Activated T-helper 2 cell treated with anti-CD3 and anti-CD28 coated beads, Interferon-gamma antibody, Interleukin-2, Interleukin-4, amounts not matched to agents 10 μg/mL and 5 μg/mL and 100 μg/mL, durations not matched to agents 14 hours and 24 hours and 36 hours (primary cell): Measurements from ENCODE around the gene MYO5A. TPM values are rescaled to one million over a fixed set of nuclear protein-coding genes. Genes with fewer than 3 reads are reported as not detected.

Source experiments
- DNase-seq: peaks from one replicate; pipeline ENCODE4 v3.0.0; 2021; ENCODE audit warnings: low spot score
- H3K27ac Mint-ChIP-seq: one replicate; pipeline ENCODE4 v1.8.0; 2021; ENCODE audit warnings: mixed read lengths
- H3K27me3 Mint-ChIP-seq: one replicate; pipeline ENCODE4 v1.8.0; 2021; ENCODE audit warnings: low read depth, mixed read lengths
- H3K36me3 Mint-ChIP-seq: one replicate; pipeline ENCODE4 v1.8.0; 2021; ENCODE audit warnings: low read depth, mixed read lengths
- H3K4me1 Mint-ChIP-seq: one replicate; pipeline ENCODE4 v1.8.0; 2021; ENCODE audit warnings: low read depth, mixed read lengths
- H3K4me3 Mint-ChIP-seq: one replicate; pipeline ENCODE4 v1.8.0; 2021; ENCODE audit warnings: low read depth, mild to moderate bottlenecking, moderate library complexity, mixed read lengths
- H3K9me3 Mint-ChIP-seq: one replicate; pipeline ENCODE4 v1.8.0; 2021; ENCODE audit warnings: mixed read lengths
- intact Hi-C: fragments of 100-400 bp; cut with micrococcal nuclease; formaldehyde crosslinking; loops from one replicate; pipeline ENCODE4 v1.15.1; 2023
- total RNA-seq: library from RNA; stranded (reverse); gene quantifications from 2 replicates; pipeline ENCODE4 v1.2.3, GENCODE V29; 2022

MYO5A gene
- total RNA-seq, 1 donor from 2014 or later: 23.6 TPM

GRCh38 chr15:52529341-52529924, 753 bp upstream of the MYO5A start:
- H3K4me1 Mint-ChIP-seq: peaks cover 30% of the 10 kb centered on the region
- peak; percentile 21 for DNase-seq
- intact Hi-C loops: loop anchor here (1.0 to 2.0 kb wide), 5 partner anchors 29 to 149 kb away; partner anchors contain the start of gene ARPP19
- no peaks in the 10 kb centered on the region for H3K36me3 Mint-ChIP-seq
- H3K27me3 Mint-ChIP-seq: peaks cover 18% of the 10 kb centered on the region
- H3K27ac Mint-ChIP-seq: peak overlapping the region; percentile 24
- H3K4me3 Mint-ChIP-seq: peak overlapping the region; percentile 79
- no peaks in the 10 kb centered on the region for H3K9me3 Mint-ChIP-seq

- peak overlapping the region; percentile 92 for H3K4me3 Mint-ChIP-seq
- peak overlapping the region; percentile 72 for H3K27ac Mint-ChIP-seq
- H3K4me1 Mint-ChIP-seq: peaks cover 29% of the 10 kb centered on the region
- no peaks in the 10 kb centered on the region for H3K9me3 Mint-ChIP-seq
- DNase-seq: peak; percentile 25
- intact Hi-C loops: loop anchor here (1.0 to 2.0 kb wide), 3 partner anchors 47 to 266 kb away; no protein-coding TSS in a partner anchor
- H3K27me3 Mint-ChIP-seq: peaks cover 14% of the 10 kb centered on the region
- no peaks in the 10 kb centered on the region for H3K36me3 Mint-ChIP-seq
Observed at GRCh38 chr15:52527911-52528563, 643 bp downstream of the MYO5A start.

- Mint-ChIP-seq H3K4me1 (peaks cover 28% of the 10 kb centered on the region), H3K9me3 (no peaks in the 10 kb centered on the region), H3K27me3 (peaks cover 14% of the 10 kb centered on the region), H3K4me3 (peak overlapping the region; percentile 92), H3K27ac (no peak overlapping the region), H3K36me3 (no peaks in the 10 kb centered on the region)
- no peak for DNase-seq
- intact Hi-C loops: no loop called here
Observed at GRCh38 chr15:52527196-52527910, 1.3 kb downstream of the MYO5A start.

- Mint-ChIP-seq H3K36me3 (no peaks in the 10 kb centered on the region), H3K9me3 (no peaks in the 10 kb centered on the region), H3K4me1 (peaks cover 22% of the 10 kb centered on the region), H3K27me3 (no peaks in the 10 kb centered on the region), H3K4me3 (no peak overlapping the region), H3K27ac (no peak overlapping the region)
- intact Hi-C loops: no loop called here
- DNase-seq: no peak
Observed at GRCh38 chr15:52524223-52525136, 4.2 kb downstream of the MYO5A start.

GRCh38 chr15:52523647-52524046, 5.0 kb downstream of the MYO5A start:
- Mint-ChIP-seq H3K4me3 (no peak overlapping the region), H3K27me3 (no peaks in the 10 kb centered on the region), H3K4me1 (peaks cover 26% of the 10 kb centered on the region), H3K27ac (no peak overlapping the region), H3K9me3 (no peaks in the 10 kb centered on the region), H3K36me3 (no peaks in the 10 kb centered on the region)
- no peak for DNase-seq
- intact Hi-C loops: no loop called here

- Mint-ChIP-seq H3K36me3 (no peaks in the 10 kb centered on the region), H3K27ac (no peak overlapping the region), H3K9me3 (no peaks in the 10 kb centered on the region), H3K4me3 (no peak overlapping the region), H3K27me3 (no peaks in the 10 kb centered on the region), H3K4me1 (peaks cover 26% of the 10 kb centered on the region)
- DNase-seq: no peak
- intact Hi-C loops: no loop called here
Observed at GRCh38 chr15:52523192-52523591, 5.5 kb downstream of the MYO5A start.

- Mint-ChIP-seq H3K9me3 (no peaks in the 10 kb centered on the region), H3K27ac (no peak overlapping the region), H3K4me3 (no peak overlapping the region), H3K4me1 (peaks cover 12% of the 10 kb centered on the region), H3K27me3 (no peaks in the 10 kb centered on the region), H3K36me3 (no peaks in the 10 kb centered on the region)
- intact Hi-C loops: no loop called here
- no peak for DNase-seq
Observed at GRCh38 chr15:52521682-52522081, 7.0 kb downstream of the MYO5A start.

GRCh38 chr15:52520421-52520820, 8.3 kb downstream of the MYO5A start:
- DNase-seq: no peak
- Mint-ChIP-seq H3K4me3 (no peak overlapping the region), H3K36me3 (no peaks in the 10 kb centered on the region), H3K4me1 (peaks cover 7% of the 10 kb centered on the region), H3K9me3 (no peaks in the 10 kb centered on the region), H3K27me3 (no peaks in the 10 kb centered on the region), H3K27ac (no peak overlapping the region)
- intact Hi-C loops: no loop called here

GRCh38 chr15:52518487-52519371, 10.0 kb downstream of the MYO5A start:
- no peaks in the 10 kb centered on the region for H3K36me3 Mint-ChIP-seq
- intact Hi-C loops: no loop called here
- H3K4me3 Mint-ChIP-seq: no peak overlapping the region
- no peak overlapping the region for H3K27ac Mint-ChIP-seq
- no peaks in the 10 kb centered on the region for H3K27me3 Mint-ChIP-seq
- peaks cover 7% of the 10 kb centered on the region for H3K4me1 Mint-ChIP-seq
- no peak for DNase-seq
- no peaks in the 10 kb centered on the region for H3K9me3 Mint-ChIP-seq

- H3K27me3 Mint-ChIP-seq: no peaks in the 10 kb centered on the region
- no peaks in the 10 kb centered on the region for H3K9me3 Mint-ChIP-seq
- no peak overlapping the region for H3K4me3 Mint-ChIP-seq
- no peak for DNase-seq
- H3K36me3 Mint-ChIP-seq: no peaks in the 10 kb centered on the region
- H3K27ac Mint-ChIP-seq: no peak overlapping the region
- intact Hi-C loops: no loop called here
- H3K4me1 Mint-ChIP-seq: peaks cover 7% of the 10 kb centered on the region
Observed at GRCh38 chr15:52517014-52517413, 11.7 kb downstream of the MYO5A start.

GRCh38 chr15:52515343-52515742, 13.3 kb downstream of the MYO5A start:
- DNase-seq: no peak
- no peak overlapping the region for H3K27ac Mint-ChIP-seq
- H3K9me3 Mint-ChIP-seq: no peaks in the 10 kb centered on the region
- intact Hi-C loops: no loop called here
- no peak overlapping the region for H3K4me3 Mint-ChIP-seq
- no peaks in the 10 kb centered on the region for H3K27me3 Mint-ChIP-seq
- peaks cover 5% of the 10 kb centered on the region for H3K4me1 Mint-ChIP-seq
- H3K36me3 Mint-ChIP-seq: no peaks in the 10 kb centered on the region

GRCh38 chr15:52514482-52514881, 14.2 kb downstream of the MYO5A start:
- H3K4me3 Mint-ChIP-seq: no peak overlapping the region
- DNase-seq: no peak
- peaks cover under 1% of the 10 kb centered on the region for H3K27me3 Mint-ChIP-seq
- no peak overlapping the region for H3K27ac Mint-ChIP-seq
- H3K9me3 Mint-ChIP-seq: no peaks in the 10 kb centered on the region
- intact Hi-C loops: no loop called here
- H3K36me3 Mint-ChIP-seq: no peaks in the 10 kb centered on the region
- H3K4me1 Mint-ChIP-seq: peaks cover 6% of the 10 kb centered on the region
